Loucy (cell line): ENCODE data around the gene CCDC200.
A peak's percentile ranks its signal among the peaks of the same experiment; 100 is the strongest.

Source experiments
- H2AFZ ChIP-seq: fragments of 200-600 bp; sonication (generic); 2 replicates; pipeline ENCODE4 v1.6.0; 2016; ENCODE audit warnings: antibody characterized with exemption, mild to moderate bottlenecking, low read length, moderate library complexity
- H3F3A ChIP-seq: fragments of 200-600 bp; 2 replicates; pipeline ENCODE4 v1.6.0; 2016; ENCODE audit warnings: antibody characterized with exemption, low read depth, mild to moderate bottlenecking
- H3K27me3 ChIP-seq: fragments of 200-600 bp; sonication (generic); 2 replicates; pipeline ENCODE4 v1.6.1; 2014; ENCODE audit warnings: low read length, mild to moderate bottlenecking; ENCODE audit not compliant: insufficient read depth, poor library complexity, severe bottlenecking
- H3K36me3 ChIP-seq: fragments of 200-600 bp; sonication (generic); 2 replicates; pipeline ENCODE4 v1.6.1; 2016; ENCODE audit warnings: low read length; ENCODE audit not compliant: insufficient read depth
- H3K4me1 ChIP-seq: fragments of 200-600 bp; sonication (generic); 2 replicates; pipeline ENCODE4 v1.5.1; 2014; ENCODE audit warnings: low read length, mild to moderate bottlenecking; ENCODE audit not compliant: insufficient read depth, poor library complexity, severe bottlenecking
- H3K4me2 ChIP-seq: fragments of 200-600 bp; sonication (generic); 2 replicates; pipeline ENCODE4 v1.6.0; 2014; ENCODE audit warnings: antibody characterized with exemption, low read length, low read depth, mild to moderate bottlenecking; ENCODE audit not compliant: poor library complexity, severe bottlenecking
- H3K4me3 ChIP-seq: fragments of 200-600 bp; sonication (generic); 2 replicates; pipeline ENCODE4 v1.5.1; 2014; ENCODE audit warnings: low read length, mild to moderate bottlenecking, mixed read lengths; ENCODE audit not compliant: poor library complexity, severe bottlenecking
- H3K79me2 ChIP-seq: fragments of 200-600 bp; sonication (generic); 2 replicates; pipeline ENCODE4 v1.6.1; 2014; ENCODE audit warnings: low read length; ENCODE audit not compliant: insufficient read depth
- H3K9ac ChIP-seq: fragments of 200-600 bp; sonication (generic); 2 replicates; pipeline ENCODE4 v1.6.0; 2014; ENCODE audit warnings: mild to moderate bottlenecking, low read depth, low read length, moderate library complexity; ENCODE audit not compliant: poor library complexity, severe bottlenecking
- H3K9me2 ChIP-seq: fragments of 200-600 bp; sonication (generic); replicated peaks from 2 replicates; pipeline ENCODE4 v1.6.1; 2016; ENCODE audit warnings: low read depth, low read length, mixed read lengths
- H3K9me3 ChIP-seq: fragments of 200-600 bp; sonication (generic); 2 replicates; pipeline ENCODE4 v1.6.1; 2014; ENCODE audit warnings: mild to moderate bottlenecking, antibody characterized with exemption, low read length, low read depth; ENCODE audit not compliant: insufficient read depth
- H4K20me1 ChIP-seq: fragments of 200-600 bp; sonication (generic); 2 replicates; pipeline ENCODE4 v1.6.0; 2014; ENCODE audit warnings: antibody characterized with exemption, low read length, mild to moderate bottlenecking; ENCODE audit not compliant: insufficient read depth, poor library complexity, severe bottlenecking
- CTCF ChIP-seq: fragments of 200-600 bp; sonication (generic); conservative IDR thresholded peaks from 2 replicates; pipeline ENCODE4 v1.5.1; 2014; ENCODE audit warnings: mild to moderate bottlenecking, antibody characterized with exemption, low read length
- EZH2phosphoT487 ChIP-seq: fragments of 200-600 bp; IDR thresholded peaks from 2 replicates; pipeline ENCODE4 v1.6.1; 2018; ENCODE audit warnings: antibody characterized with exemption, mild to moderate bottlenecking, moderate library complexity, borderline replicate concordance

CCDC200 gene

GRCh38 chr17:43176119-43176570 is 52.3 kb downstream of the CCDC200 start:
- peaks cover 34% of the 10 kb centered on the region; the same call in 1 of the 2 replicates for H3K79me2 ChIP-seq
- no peaks in the 10 kb centered on the region for H3K27me3 ChIP-seq
- H3K4me2 ChIP-seq: peak overlapping the region; percentile 62
- no peaks in the 10 kb centered on the region for H3F3A ChIP-seq
- H4K20me1 ChIP-seq: no peaks in the 10 kb centered on the region
- H3K4me3 ChIP-seq: peak overlapping the region; percentile 28
- no peak overlapping the region for H2AFZ ChIP-seq
- no peaks in the 10 kb centered on the region for H3K9me3 ChIP-seq
- TF ChIP-seq EZH2phosphoT487 (no peak), CTCF (no peak)
- H3K9me2 ChIP-seq: no peaks in the 10 kb centered on the region
- peak overlapping the region; percentile 4 for H3K9ac ChIP-seq
- peaks cover 32% of the 10 kb centered on the region for H3K4me1 ChIP-seq
- peaks cover 8% of the 10 kb centered on the region; the same call in 1 of the 2 replicates for H3K36me3 ChIP-seq

GRCh38 chr17:43175213-43176118 is 53.0 kb downstream of the CCDC200 start:
- no peaks in the 10 kb centered on the region for H3K27me3 ChIP-seq
- TF ChIP-seq EZH2phosphoT487 (no peak), CTCF (no peak)
- H3K4me1 ChIP-seq: peaks cover 32% of the 10 kb centered on the region
- no peaks in the 10 kb centered on the region for H3F3A ChIP-seq
- H3K4me3 ChIP-seq: peak overlapping the region; percentile 28
- H3K9ac ChIP-seq: peak overlapping the region; percentile 4
- H2AFZ ChIP-seq: no peak overlapping the region
- peaks cover 34% of the 10 kb centered on the region; the same call in 1 of the 2 replicates for H3K79me2 ChIP-seq
- peaks cover 8% of the 10 kb centered on the region; the same call in 1 of the 2 replicates for H3K36me3 ChIP-seq
- no peaks in the 10 kb centered on the region for H4K20me1 ChIP-seq
- no peaks in the 10 kb centered on the region for H3K9me2 ChIP-seq
- no peaks in the 10 kb centered on the region for H3K9me3 ChIP-seq
- H3K4me2 ChIP-seq: peak overlapping the region; percentile 62

GRCh38 chr17:43171586-43172487 is 56.6 kb downstream of the CCDC200 start:
- Histone ChIP-seq H3K9me2 (no peaks in the 10 kb centered on the region), H3K9me3 (no peaks in the 10 kb centered on the region), H3K4me1 (peaks cover 28% of the 10 kb centered on the region), H3K79me2 (peaks cover 60% of the 10 kb centered on the region; the same call in 1 of the 2 replicates), H3K9ac (peak overlapping the region; percentile 93), H4K20me1 (no peaks in the 10 kb centered on the region), H2AFZ (peak overlapping the region; percentile 57), H3K4me2 (peak overlapping the region; percentile 85), H3K36me3 (no peaks in the 10 kb centered on the region), H3F3A (no peaks in the 10 kb centered on the region), H3K4me3 (peak overlapping the region; percentile 89), H3K27me3 (no peaks in the 10 kb centered on the region)
- no peak for TF ChIP-seq EZH2phosphoT487
- TF ChIP-seq CTCF: peak; percentile 46
